Measurements from ENCODE around the gene KIF11. TPM values are rescaled to one million over a fixed set of nuclear protein-coding genes. Genes with fewer than 3 reads are reported as not detected.

Gene KIF11
- total and polyA plus RNA-seq, 9 of the 15 experiments (the other 6 are each of a cell fraction or from before 2014, with no cell fraction given) = 11.3 to 54.4 (median 29.2) TPM

DNA sequence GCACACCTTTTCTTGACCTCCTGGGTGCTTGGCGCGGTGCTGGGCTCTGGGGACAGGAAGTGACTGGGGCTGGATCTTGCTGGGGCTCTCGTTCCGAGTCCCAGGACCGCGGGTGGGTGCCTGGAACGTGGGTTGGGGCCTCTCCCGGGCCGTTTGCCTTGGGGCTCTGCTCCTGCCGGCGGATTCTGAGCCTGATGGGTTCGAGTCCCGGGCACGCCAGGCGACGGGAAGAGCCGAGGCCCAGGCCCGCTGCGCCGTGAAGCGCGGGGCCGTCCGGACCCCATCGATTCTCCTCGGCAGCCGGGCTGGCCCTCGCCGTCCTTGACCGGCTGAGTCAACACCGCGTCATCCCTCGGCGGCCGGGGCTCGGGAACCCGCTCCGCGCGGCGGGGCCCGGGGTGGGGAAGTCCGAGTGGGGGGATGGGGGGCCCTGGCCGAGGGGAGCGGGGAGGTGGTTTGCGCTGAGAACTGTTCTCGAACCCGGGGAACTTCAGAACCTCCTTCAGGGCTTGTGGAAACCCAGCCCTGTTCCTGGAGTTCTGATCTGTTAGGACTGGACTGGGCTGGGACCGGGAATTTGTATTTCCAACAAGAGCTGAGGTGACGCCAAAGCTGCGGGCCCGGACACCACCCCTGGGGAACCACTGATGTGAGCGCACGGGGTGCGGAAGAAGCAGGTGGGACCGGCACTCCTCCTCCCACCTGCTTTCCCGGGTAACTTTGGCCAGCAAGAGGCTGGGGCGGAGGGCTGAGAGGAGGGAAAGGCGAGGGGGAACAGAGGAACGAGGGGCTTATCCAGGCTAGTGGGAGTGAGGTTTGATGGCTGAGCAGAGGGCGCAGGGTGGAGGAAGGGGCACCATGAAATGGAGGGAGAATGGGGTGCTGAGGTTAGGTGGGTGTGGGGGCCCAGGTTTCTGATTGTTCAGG lies 103.0 kb downstream of the KIF11 start (continued):
- TF ChIP-seq, protein P1, sequence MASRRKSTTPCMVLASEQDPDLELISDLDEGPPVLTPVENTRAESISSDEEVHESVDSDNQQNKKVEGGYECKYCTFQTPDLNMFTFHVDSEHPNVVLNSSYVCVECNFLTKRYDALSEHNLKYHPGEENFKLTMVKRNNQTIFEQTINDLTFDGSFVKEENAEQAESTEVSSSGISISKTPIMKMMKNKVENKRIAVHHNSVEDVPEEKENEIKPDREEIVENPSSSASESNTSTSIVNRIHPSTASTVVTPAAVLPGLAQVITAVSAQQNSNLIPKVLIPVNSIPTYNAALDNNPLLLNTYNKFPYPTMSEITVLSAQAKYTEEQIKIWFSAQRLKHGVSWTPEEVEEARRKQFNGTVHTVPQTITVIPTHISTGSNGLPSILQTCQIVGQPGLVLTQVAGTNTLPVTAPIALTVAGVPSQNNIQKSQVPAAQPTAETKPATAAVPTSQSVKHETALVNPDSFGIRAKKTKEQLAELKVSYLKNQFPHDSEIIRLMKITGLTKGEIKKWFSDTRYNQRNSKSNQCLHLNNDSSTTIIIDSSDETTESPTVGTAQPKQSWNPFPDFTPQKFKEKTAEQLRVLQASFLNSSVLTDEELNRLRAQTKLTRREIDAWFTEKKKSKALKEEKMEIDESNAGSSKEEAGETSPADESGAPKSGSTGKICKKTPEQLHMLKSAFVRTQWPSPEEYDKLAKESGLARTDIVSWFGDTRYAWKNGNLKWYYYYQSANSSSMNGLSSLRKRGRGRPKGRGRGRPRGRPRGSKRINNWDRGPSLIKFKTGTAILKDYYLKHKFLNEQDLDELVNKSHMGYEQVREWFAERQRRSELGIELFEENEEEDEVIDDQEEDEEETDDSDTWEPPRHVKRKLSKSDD (conservative IDR thresholded peaks at IDR 0.05; ENCODE audit: low read length) = no peak
- TF ChIP-seq, protein P2, sequence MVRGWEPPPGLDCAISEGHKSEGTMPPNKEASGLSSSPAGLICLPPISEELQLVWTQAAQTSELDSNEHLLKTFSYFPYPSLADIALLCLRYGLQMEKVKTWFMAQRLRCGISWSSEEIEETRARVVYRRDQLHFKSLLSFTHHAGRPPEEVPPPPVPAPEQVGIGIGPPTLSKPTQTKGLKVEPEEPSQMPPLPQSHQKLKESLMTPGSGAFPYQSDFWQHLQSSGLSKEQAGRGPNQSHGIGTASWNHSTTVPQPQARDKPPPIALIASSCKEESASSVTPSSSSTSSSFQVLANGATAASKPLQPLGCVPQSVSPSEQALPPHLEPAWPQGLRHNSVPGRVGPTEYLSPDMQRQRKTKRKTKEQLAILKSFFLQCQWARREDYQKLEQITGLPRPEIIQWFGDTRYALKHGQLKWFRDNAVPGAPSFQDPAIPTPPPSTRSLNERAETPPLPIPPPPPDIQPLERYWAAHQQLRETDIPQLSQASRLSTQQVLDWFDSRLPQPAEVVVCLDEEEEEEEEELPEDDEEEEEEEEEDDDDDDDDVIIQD (CRISPR knock-in tag; IDR thresholded peaks at IDR 0.05) = no peak
- TF ChIP-seq DMBX1 (CRISPR knock-in tag; IDR thresholded peaks at IDR 0.05; ENCODE audit: borderline replicate concordance) (no peak), MTF1 (CRISPR knock-in tag; IDR thresholded peaks at IDR 0.05; ENCODE audit: borderline replicate concordance) (no peak), CBFB (CRISPR knock-in tag; IDR thresholded peaks at IDR 0.05) (no peak), MYBL2 (IDR thresholded peaks at IDR 0.05; ENCODE audit: low read depth) (no peak), MYBL2 (CRISPR knock-in tag; IDR thresholded peaks at IDR 0.05; ENCODE audit: borderline replicate concordance) (no peak), NCOR1 (IDR thresholded peaks at IDR 0.05) (no peak; the same call in 1 of the 2 replicates)
- TF ChIP-seq, protein P3, sequence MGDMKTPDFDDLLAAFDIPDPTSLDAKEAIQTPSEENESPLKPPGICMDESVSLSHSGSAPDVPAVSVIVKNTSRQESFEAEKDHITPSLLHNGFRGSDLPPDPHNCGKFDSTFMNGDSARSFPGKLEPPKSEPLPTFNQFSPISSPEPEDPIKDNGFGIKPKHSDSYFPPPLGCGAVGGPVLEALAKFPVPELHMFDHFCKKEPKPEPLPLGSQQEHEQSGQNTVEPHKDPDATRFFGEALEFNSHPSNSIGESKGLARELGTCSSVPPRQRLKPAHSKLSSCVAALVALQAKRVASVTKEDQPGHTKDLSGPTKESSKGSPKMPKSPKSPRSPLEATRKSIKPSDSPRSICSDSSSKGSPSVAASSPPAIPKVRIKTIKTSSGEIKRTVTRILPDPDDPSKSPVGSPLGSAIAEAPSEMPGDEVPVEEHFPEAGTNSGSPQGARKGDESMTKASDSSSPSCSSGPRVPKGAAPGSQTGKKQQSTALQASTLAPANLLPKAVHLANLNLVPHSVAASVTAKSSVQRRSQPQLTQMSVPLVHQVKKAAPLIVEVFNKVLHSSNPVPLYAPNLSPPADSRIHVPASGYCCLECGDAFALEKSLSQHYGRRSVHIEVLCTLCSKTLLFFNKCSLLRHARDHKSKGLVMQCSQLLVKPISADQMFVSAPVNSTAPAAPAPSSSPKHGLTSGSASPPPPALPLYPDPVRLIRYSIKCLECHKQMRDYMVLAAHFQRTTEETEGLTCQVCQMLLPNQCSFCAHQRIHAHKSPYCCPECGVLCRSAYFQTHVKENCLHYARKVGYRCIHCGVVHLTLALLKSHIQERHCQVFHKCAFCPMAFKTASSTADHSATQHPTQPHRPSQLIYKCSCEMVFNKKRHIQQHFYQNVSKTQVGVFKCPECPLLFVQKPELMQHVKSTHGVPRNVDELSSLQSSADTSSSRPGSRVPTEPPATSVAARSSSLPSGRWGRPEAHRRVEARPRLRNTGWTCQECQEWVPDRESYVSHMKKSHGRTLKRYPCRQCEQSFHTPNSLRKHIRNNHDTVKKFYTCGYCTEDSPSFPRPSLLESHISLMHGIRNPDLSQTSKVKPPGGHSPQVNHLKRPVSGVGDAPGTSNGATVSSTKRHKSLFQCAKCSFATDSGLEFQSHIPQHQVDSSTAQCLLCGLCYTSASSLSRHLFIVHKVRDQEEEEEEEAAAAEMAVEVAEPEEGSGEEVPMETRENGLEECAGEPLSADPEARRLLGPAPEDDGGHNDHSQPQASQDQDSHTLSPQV (IDR thresholded peaks at IDR 0.05) = 0 out of 2 replicates have a peak, but pooled peaks have one; percentile 23
- TF ChIP-seq, protein P4, sequence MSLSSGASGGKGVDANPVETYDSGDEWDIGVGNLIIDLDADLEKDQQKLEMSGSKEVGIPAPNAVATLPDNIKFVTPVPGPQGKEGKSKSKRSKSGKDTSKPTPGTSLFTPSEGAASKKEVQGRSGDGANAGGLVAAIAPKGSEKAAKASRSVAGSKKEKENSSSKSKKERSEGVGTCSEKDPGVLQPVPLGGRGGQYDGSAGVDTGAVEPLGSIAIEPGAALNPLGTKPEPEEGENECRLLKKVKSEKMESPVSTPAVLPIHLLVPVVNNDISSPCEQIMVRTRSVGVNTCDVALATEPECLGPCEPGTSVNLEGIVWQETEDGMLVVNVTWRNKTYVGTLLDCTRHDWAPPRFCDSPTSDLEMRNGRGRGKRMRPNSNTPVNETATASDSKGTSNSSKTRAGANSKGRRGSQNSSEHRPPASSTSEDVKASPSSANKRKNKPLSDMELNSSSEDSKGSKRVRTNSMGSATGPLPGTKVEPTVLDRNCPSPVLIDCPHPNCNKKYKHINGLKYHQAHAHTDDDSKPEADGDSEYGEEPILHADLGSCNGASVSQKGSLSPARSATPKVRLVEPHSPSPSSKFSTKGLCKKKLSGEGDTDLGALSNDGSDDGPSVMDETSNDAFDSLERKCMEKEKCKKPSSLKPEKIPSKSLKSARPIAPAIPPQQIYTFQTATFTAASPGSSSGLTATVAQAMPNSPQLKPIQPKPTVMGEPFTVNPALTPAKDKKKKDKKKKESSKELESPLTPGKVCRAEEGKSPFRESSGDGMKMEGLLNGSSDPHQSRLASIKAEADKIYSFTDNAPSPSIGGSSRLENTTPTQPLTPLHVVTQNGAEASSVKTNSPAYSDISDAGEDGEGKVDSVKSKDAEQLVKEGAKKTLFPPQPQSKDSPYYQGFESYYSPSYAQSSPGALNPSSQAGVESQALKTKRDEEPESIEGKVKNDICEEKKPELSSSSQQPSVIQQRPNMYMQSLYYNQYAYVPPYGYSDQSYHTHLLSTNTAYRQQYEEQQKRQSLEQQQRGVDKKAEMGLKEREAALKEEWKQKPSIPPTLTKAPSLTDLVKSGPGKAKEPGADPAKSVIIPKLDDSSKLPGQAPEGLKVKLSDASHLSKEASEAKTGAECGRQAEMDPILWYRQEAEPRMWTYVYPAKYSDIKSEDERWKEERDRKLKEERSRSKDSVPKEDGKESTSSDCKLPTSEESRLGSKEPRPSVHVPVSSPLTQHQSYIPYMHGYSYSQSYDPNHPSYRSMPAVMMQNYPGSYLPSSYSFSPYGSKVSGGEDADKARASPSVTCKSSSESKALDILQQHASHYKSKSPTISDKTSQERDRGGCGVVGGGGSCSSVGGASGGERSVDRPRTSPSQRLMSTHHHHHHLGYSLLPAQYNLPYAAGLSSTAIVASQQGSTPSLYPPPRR (CRISPR knock-in tag; IDR thresholded peaks at IDR 0.05; ENCODE audit: borderline replicate concordance) = no peak

Data from K562 (cell line).